Measurements from ENCODE around the gene CCDC73.

GRCh38 chr11:32796425-32796824, 2.0 kb upstream of the CCDC73 start:
- TF ChIP-seq CTCF (IDR thresholded peaks at IDR 0.05) (no peak), MEF2A (IDR thresholded peaks at IDR 0.05; ENCODE audit: borderline replicate concordance, low read depth) (no peak), EP300 (IDR thresholded peaks at IDR 0.05; ENCODE audit: borderline replicate concordance in 1 of 2, low read depth in 1 of 2, low read length in 1 of 2) (no peak), RFX5 (IDR thresholded peaks at IDR 0.05; ENCODE audit: low read length) (no peak), FOXJ3 (CRISPR knock-in tag; IDR thresholded peaks at IDR 0.05) (no peak)

All from SK-N-SH (cell line).